ENCODE measurements around the gene PDXP. TPM values are rescaled to one million over a fixed set of nuclear protein-coding genes. Genes with fewer than 3 reads are reported as not detected.

PDXP gene
- total RNA-seq, 2 donors from 2014 or later = 37.7 to 50.7 TPM

- ATAC-seq = peak; percentile 30
- DNase-seq = no peak
- intact Hi-C loops (cut with DNase I, micrococcal nuclease) = no loop called here
Observed at GRCh38 chr22:37626556-37627075, 31.9 kb upstream of the PDXP start.

- intact Hi-C loops (cut with DNase I, micrococcal nuclease) = no loop called here
- no peak for DNase-seq
- no peak for ATAC-seq
Observed at GRCh38 chr22:37627121-37627520, 31.4 kb upstream of the PDXP start.

GRCh38 chr22:37627545-37627944 is 31.0 kb upstream of the PDXP start:
- intact Hi-C loops (cut with DNase I, micrococcal nuclease) = no loop called here
- DNase-seq (peak in 1 of 2 donors; percentile 59), ATAC-seq (peak; percentile 27)

DNA sequence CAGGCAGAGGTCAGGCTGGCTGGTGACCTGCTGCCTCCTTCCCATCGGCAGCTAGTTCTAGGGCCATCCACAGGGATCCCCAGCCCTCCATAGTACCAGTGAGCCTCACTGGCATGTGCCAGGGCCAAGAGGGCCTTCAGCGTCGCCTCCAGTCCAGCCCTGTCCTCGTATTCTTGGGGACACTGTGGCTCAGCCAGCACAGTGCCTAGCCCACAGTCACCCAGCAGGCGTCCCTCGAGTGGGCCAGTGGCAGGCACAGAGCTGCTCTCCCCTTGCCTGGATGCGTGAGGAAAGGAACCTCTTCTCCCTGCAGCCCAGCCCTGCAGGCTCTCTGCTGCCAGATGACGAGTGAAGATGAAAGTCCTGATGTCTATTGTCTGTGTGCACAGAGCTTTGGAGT is 29.7 kb upstream of the PDXP start:
- intact Hi-C loops (cut with DNase I, micrococcal nuclease) = no loop called here
- no peak for ATAC-seq
- DNase-seq = no peak

GRCh38 chr22:37629928-37630327 is 28.6 kb upstream of the PDXP start:
- DNase-seq (no peak), ATAC-seq (no peak)
- intact Hi-C loops (cut with DNase I, micrococcal nuclease) = no loop called here

DNA sequence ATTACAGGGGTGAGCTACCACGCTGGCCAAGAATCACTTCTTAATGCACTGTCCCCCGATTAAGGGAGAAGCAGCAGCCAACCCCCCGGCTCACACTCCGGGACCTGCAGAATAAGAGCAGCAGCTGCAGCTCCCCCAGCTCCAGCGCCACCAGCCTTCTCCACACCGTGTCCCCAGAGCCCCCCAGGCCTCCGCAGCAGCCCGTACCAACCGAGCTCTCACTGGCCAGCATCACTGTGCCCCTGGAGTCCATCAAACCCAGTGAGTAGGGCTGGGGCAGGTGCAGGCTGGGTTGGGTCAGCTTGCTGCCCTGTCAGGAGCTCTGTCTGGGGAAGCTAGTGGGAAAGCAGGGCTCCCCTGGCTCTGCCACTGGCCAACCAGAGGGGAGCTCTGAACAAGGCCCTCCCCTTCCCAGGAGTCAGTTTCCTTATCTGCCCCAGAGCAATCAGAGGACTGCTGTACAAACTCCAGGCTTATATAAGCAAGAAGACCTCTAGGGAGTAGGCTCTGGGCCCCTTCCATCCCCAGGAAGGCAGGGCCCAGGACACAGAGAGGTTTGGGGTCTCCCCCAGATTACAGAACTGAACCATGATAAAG is 27.6 kb upstream of the PDXP start:
- ATAC-seq = no peak
- intact Hi-C loops (cut with DNase I, micrococcal nuclease) = no loop called here
- DNase-seq = no peak

DNA sequence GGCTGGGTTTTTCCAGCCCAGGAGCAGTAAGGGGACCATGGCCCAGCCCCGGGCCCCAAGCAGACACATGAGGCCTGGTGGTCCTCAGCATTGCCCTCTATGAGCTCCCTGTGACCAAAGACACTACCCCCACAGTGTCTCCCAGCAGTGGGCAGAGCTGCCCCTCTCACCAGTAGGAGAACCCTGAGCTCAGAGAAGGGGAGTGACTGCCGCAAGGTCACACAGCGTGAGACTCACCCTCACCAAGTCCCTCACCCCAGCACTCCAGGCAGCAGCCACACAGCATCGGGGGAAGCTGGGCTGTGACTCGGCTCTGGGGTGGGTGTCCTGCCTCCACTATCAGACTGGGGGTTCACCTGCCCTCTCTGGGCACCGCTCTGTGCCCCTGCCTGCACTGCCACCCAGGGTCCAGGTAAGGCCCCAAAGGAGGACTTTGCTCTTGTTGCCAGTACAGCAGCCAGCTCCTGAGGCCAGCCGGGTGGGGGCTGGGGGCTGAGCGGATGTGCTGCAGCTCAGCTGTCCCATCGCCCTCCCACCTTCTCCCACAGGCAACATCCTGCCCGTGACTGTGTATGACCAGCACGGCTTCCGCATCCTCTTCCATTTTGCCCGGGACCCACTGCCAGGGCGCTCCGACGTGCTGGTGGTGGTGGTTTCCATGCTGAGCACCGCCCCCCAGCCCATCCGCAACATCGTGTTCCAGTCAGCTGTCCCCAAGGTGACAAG is 26.9 kb upstream of the PDXP start:
- DNase-seq (no peak), ATAC-seq (no peak)
- intact Hi-C loops (cut with DNase I, micrococcal nuclease) = no loop called here

- DNase-seq (no peak), ATAC-seq (no peak)
- intact Hi-C loops (cut with DNase I, micrococcal nuclease) = no loop called here
Observed at GRCh38 chr22:37632174-37633088, 26.1 kb upstream of the PDXP start.

DNA sequence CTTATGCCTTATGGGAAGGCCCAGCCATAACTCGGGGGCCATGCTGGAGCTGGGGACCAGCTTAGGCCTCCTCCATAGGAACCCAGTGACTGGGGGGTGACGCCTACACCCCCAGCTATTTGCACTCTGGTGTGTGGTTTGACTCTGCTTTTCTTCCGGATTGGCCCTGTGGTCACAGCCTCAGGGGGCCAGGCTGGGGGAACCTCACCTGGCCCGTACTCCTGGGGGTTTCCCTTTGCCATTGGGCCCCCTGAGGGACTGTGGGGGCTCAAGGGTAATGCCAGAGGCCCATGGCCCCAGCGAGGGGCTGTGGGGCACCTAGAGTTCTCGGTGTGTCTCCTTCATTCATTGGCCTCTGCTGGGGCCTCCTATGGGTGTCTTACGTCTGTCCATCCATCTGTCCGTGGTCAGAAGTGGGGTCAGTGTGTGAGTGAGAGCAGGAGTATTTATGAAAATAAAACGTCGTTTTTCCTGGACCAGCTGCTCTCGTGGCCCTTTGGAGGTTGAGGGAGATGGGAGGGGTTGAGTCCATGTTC is 25.4 kb upstream of the PDXP start:
- ATAC-seq (no peak), DNase-seq (no peak)
- intact Hi-C loops (cut with DNase I, micrococcal nuclease) = no loop called here

GRCh38 chr22:37633625-37634416 is 24.7 kb upstream of the PDXP start:
- intact Hi-C loops (cut with DNase I, micrococcal nuclease) = no loop called here
- DNase-seq (peak; percentile 80 to 84), ATAC-seq (no peak)

GRCh38 chr22:37634417-37634924 is 24.1 kb upstream of the PDXP start:
- ATAC-seq = no peak
- DNase-seq = no peak
- intact Hi-C loops (cut with DNase I, micrococcal nuclease) = no loop called here

GRCh38 chr22:37635157-37635556 is 23.4 kb upstream of the PDXP start:
- intact Hi-C loops (cut with DNase I, micrococcal nuclease) = no loop called here
- DNase-seq (no peak), ATAC-seq (no peak)

- intact Hi-C loops (cut with DNase I, micrococcal nuclease) = no loop called here
- DNase-seq (no peak), ATAC-seq (no peak)
Observed at GRCh38 chr22:37636186-37636948, 22.2 kb upstream of the PDXP start.

DNA sequence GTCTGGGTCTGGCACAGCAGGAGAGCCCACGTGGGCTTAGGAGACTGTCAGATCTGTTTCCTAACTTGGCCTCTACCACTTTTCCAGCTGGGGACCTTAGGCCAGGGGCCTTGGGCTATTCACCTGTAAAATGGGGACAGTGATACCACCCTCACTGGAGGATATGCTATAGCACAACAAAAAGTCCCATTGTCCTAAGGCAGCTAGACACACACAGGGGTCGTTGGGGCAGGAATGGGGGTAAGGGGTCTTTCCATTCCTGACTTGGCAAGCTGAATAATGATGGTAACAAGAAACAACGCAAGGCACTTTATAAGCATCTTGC is 21.6 kb upstream of the PDXP start:
- DNase-seq (no peak), ATAC-seq (no peak)
- intact Hi-C loops (cut with DNase I, micrococcal nuclease) = no loop called here

DNA sequence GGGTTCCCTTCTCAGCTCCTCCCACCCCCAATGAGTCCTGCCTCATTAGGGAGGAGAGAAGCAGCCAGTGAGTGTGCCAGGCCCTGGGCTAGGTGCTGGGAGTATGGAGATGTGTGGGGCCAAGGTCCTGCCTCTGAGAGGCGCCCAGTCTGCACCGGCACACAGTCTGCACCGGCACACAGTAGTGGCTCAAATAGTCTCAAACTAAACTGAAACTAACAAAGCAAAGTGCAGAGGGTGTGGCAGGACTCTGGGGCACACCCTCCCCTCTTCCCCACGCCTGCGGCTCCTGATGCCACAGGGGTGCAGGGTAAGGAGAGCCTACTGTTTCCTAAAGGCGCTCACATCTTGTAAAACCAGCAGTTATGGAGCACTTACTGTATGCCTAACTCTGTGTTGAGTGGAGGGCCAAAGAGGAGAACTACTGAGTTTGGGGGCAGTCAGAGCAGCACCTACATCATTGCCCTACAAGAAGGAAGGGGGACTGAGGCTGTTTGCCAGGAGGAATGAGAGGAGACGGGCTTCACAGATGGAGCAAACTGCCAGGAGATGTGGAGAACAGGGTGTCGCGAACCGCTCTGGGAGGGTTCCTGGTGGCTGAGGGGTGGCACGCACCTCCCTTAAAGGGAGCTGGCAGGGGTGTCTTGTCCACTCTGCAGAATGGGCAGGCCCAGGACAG is 20.0 kb upstream of the PDXP start:
- DNase-seq (peak; percentile 78 to 88), ATAC-seq (peak; percentile 63)
- intact Hi-C loops (cut with DNase I, micrococcal nuclease) = no loop called here

GRCh38 chr22:37639070-37639760 is 19.3 kb upstream of the PDXP start, which contains the start of gene SH3BP1:
SH3BP1 (plus strand) TSS chr22:37639669; CDS start chr22:37639788, 119 bp downstream.
- intact Hi-C loops (cut with DNase I, micrococcal nuclease) = no loop called here
- peak; percentile 44 for ATAC-seq
- peak; percentile 73 to 80 for DNase-seq

Measured in left colon (tissue), 2 donors.